HCT116 (cell line): ENCODE data around the gene PDE7B. TPM values are rescaled to one million over a fixed set of nuclear protein-coding genes. Genes with fewer than 3 reads are reported as not detected.

Experiments used
- ATAC-seq: fragments of 200-7000 bp; cut with Tn5 transposase; 2 replicates; pipeline ENCODE4 v1.9.1; 2020; ENCODE audit warnings: mild to moderate bottlenecking, moderate library complexity
- BruUV-seq: library from RNA; stranded (reverse); fragments of 400-500 nt; replicated peaks from 2 replicates; lab custom pipeline; 2021; lab: Mats Ljungman, UMichigan
- CTCF ChIA-PET: fragments of 300-600 bp; sonication (Branson Sonifier 250); formaldehyde crosslinking; loops from one replicate; lab custom pipeline; 2021; ENCODE audit warnings: antibody characterized with exemption; lab: Charles Lee
- POLR2A ChIA-PET: fragments of 300-600, 350-600 bp; sonication (Branson Sonifier 250); formaldehyde crosslinking; loops from one replicate; lab custom pipeline; 2021; ENCODE audit warnings: antibody characterized with exemption; lab: Charles Lee
- RAD21 ChIA-PET, 2 experiments: fragments of 300-600 bp; sonication (Branson Sonifier 250); formaldehyde crosslinking; loops; one replicate each; lab custom pipeline; 2023; ENCODE audit warnings: low total read pairs in 2 of 2; ENCODE audit not compliant: uncharacterized antibody in 2 of 2, unreplicated experiment in 2 of 2, low non-redundant PET in 1 of 2; lab: Charles Lee
- DNase-seq: peaks from one replicate; pipeline ENCODE4 v3.0.0-alpha.2; 2010; ENCODE audit warnings: low read depth, low spot score
- H2AFZ ChIP-seq: fragments of 200-600 bp; shearing (Covaris generic), sonication (generic); 2 replicates; pipeline ENCODE4 v1.6.1; 2017; ENCODE audit warnings: low read depth, mixed run types, mixed read lengths, antibody characterized with exemption, low read length; ENCODE audit not compliant: poor library complexity, severe bottlenecking
- H3K27ac ChIP-seq: 2 replicates; pipeline ENCODE4 v1.5.1; 2012; ENCODE audit warnings: low read depth, low read length
- H3K27me3 ChIP-seq: fragments of 200-600 bp; sonication (generic); 2 replicates; pipeline ENCODE4 v1.6.1; 2016; ENCODE audit warnings: mixed run types, low read length, mixed read lengths; ENCODE audit not compliant: insufficient read depth
- H3K36me3 ChIP-seq, 2 experiments: fragments of 200-500 bp in 1 of 2; fragments of 200-600 bp in 1 of 2; sonication (Bioruptor generic) in 1 of 2; sonication (generic) in 1 of 2; 2 replicates each; pipeline versions ENCODE4 v1.5.1 to v1.6.1; 2014 to 2016; ENCODE audit warnings: low read length in 2 of 2, inconsistent platforms in 1 of 2, mixed read lengths in 1 of 2, mixed run types in 1 of 2; ENCODE audit not compliant: insufficient read depth in 2 of 2, control insufficient read depth in 1 of 2
- H3K4me1 ChIP-seq, 2 experiments: fragments of 200-600 bp in 1 of 2; sonication (generic) in 1 of 2; 2 replicates each; pipeline versions ENCODE4 v1.5.1 to v1.6.1; 2012 to 2017; ENCODE audit warnings: low read length in 2 of 2, inconsistent platforms in 1 of 2, mild to moderate bottlenecking in 1 of 2, mixed read lengths in 1 of 2, mixed run types in 1 of 2, moderate library complexity in 1 of 2; ENCODE audit not compliant: insufficient read depth in 2 of 2, control insufficient read depth in 1 of 2
- H3K4me2 ChIP-seq: fragments of 200-600 bp; sonication (generic); 2 replicates; pipeline ENCODE4 v1.6.1; 2017; ENCODE audit warnings: mixed run types, low read length, mixed read lengths
- H3K4me3 ChIP-seq, 2 experiments: fragments of 200-600 bp in 1 of 2; sonication (generic) in 1 of 2; replicated peaks in 1 of 2; 2 replicates each; pipeline ENCODE4 v1.5.1; 2011 to 2016; ENCODE audit warnings: low read length in 2 of 2, control low read depth in 1 of 2, low read depth in 1 of 2, mild to moderate bottlenecking in 1 of 2, mixed read lengths in 1 of 2, mixed run types in 1 of 2
- H3K79me2 ChIP-seq: fragments of 200-600 bp; sonication (generic); 2 replicates; pipeline ENCODE4 v1.6.1; 2017; ENCODE audit warnings: mild to moderate bottlenecking, mixed run types, low read length, moderate library complexity, mixed read lengths; ENCODE audit not compliant: insufficient read depth
- H3K9ac ChIP-seq: fragments of 200-600 bp; sonication (generic); 2 replicates; pipeline ENCODE4 v1.6.1; 2016; ENCODE audit warnings: low read length, mixed read lengths
- H3K9me2 ChIP-seq: fragments of 200-600 bp; sonication (generic), shearing (Covaris generic); 2 replicates; pipeline ENCODE4 v1.6.1; 2017; ENCODE audit warnings: mixed run types, mild to moderate bottlenecking, moderate library complexity; ENCODE audit not compliant: insufficient read depth
- H3K9me3 ChIP-seq, 2 experiments: fragments of 200-500 bp in 1 of 2; fragments of 200-600 bp in 1 of 2; sonication (Bioruptor generic) in 1 of 2; sonication (generic) in 1 of 2; 2 replicates each; pipeline ENCODE4 v1.6.1; 2014 to 2017; ENCODE audit warnings: low read length in 2 of 2, mixed read lengths in 2 of 2, inconsistent platforms in 1 of 2, low read depth in 1 of 2, mild to moderate bottlenecking in 1 of 2, mixed run types in 1 of 2, moderate library complexity in 1 of 2; ENCODE audit not compliant: control insufficient read depth in 1 of 2, insufficient read depth in 1 of 2
- H4K20me1 ChIP-seq: fragments of 200-600 bp; sonication (generic), shearing (Covaris generic); 2 replicates; pipeline ENCODE4 v1.6.1; 2017; ENCODE audit warnings: mixed run types, mild to moderate bottlenecking, moderate library complexity; ENCODE audit not compliant: insufficient read depth
- CBX3 ChIP-seq: IDR thresholded peaks from 2 replicates; pipeline ENCODE4 v1.6.1; 2012; ENCODE audit warnings: low read depth
- SIN3A ChIP-seq: IDR thresholded peaks from 2 replicates; pipeline ENCODE4 v1.6.1; 2012; ENCODE audit warnings: low read depth
- intact Hi-C: fragments of 100-400 bp; cut with micrococcal nuclease; formaldehyde crosslinking; loops from 2 replicates; pipeline ENCODE4 v1.10.0; 2022
- total RNA-seq: library from RNA; stranded (reverse); gene quantifications from one replicate; pipeline ENCODE4 v1.2.1, GENCODE V29; 2021; ENCODE audit not compliant: unreplicated experiment
- TF ChIP-seq, protein P1 (sequence below): IDR thresholded peaks from 2 replicates; pipeline ENCODE4 v1.6.1; 2012; ENCODE audit warnings: low read depth
- TF ChIP-seq, protein P2 (sequence below), 3 experiments: fragments of 200-600 bp in 1 of 3; sonication (generic) in 1 of 3; IDR thresholded peaks in 2 of 3; conservative IDR thresholded peaks in 1 of 3; 2 replicates each; pipeline ENCODE4 v1.5.1; 2012 to 2017; ENCODE audit warnings: low read depth in 2 of 3, low read length in 2 of 3, antibody characterized with exemption in 1 of 3, borderline replicate concordance in 1 of 3, control low read depth in 1 of 3, mild to moderate bottlenecking in 1 of 3, mixed read lengths in 1 of 3, mixed run types in 1 of 3, moderate library complexity in 1 of 3; ENCODE audit not compliant: insufficient read depth in 1 of 3

The PDE7B gene
- total RNA-seq, 1 experiment from 2014 or later: 0.61 TPM

DNA sequence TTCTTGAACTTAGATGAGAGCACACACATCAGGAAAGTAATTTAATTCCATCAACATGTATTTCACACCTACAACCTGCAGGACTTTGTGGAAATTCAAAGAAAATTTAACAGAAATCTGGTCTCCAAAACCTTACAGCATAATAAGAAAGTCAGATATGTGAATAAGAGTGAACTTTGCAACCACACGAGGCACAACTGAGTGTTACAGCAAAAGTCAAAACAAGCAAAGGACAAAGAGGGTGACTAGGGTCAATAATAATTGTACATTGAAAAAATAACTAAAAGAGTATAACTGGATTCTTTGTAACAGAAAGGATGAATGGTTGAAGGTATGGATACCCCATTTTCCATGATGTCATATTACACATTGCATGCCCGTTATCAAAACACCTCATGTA, 284.8 kb downstream of the PDE7B start:
- no peaks in the 10 kb centered on the region for H3K9me3 ChIP-seq
- H3K9ac ChIP-seq: no peak overlapping the region
- ATAC-seq (no peak), DNase-seq (no peak)
- H4K20me1 ChIP-seq: no peaks in the 10 kb centered on the region
- no peaks in the 10 kb centered on the region for H3K27me3 ChIP-seq
- H3K4me3 ChIP-seq: no peak overlapping the region
- ChIA-PET CTCF (no interaction called here), POLR2A (no interaction called here), RAD21 (no interaction called here)
- BruUV-seq: no TSS peak
- no peaks in the 10 kb centered on the region for H3K4me1 ChIP-seq
- H3K79me2 ChIP-seq: no peaks in the 10 kb centered on the region
- TF ChIP-seq, protein P1, sequence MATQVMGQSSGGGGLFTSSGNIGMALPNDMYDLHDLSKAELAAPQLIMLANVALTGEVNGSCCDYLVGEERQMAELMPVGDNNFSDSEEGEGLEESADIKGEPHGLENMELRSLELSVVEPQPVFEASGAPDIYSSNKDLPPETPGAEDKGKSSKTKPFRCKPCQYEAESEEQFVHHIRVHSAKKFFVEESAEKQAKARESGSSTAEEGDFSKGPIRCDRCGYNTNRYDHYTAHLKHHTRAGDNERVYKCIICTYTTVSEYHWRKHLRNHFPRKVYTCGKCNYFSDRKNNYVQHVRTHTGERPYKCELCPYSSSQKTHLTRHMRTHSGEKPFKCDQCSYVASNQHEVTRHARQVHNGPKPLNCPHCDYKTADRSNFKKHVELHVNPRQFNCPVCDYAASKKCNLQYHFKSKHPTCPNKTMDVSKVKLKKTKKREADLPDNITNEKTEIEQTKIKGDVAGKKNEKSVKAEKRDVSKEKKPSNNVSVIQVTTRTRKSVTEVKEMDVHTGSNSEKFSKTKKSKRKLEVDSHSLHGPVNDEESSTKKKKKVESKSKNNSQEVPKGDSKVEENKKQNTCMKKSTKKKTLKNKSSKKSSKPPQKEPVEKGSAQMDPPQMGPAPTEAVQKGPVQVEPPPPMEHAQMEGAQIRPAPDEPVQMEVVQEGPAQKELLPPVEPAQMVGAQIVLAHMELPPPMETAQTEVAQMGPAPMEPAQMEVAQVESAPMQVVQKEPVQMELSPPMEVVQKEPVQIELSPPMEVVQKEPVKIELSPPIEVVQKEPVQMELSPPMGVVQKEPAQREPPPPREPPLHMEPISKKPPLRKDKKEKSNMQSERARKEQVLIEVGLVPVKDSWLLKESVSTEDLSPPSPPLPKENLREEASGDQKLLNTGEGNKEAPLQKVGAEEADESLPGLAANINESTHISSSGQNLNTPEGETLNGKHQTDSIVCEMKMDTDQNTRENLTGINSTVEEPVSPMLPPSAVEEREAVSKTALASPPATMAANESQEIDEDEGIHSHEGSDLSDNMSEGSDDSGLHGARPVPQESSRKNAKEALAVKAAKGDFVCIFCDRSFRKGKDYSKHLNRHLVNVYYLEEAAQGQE: no peak
- TF ChIP-seq, protein P2, sequence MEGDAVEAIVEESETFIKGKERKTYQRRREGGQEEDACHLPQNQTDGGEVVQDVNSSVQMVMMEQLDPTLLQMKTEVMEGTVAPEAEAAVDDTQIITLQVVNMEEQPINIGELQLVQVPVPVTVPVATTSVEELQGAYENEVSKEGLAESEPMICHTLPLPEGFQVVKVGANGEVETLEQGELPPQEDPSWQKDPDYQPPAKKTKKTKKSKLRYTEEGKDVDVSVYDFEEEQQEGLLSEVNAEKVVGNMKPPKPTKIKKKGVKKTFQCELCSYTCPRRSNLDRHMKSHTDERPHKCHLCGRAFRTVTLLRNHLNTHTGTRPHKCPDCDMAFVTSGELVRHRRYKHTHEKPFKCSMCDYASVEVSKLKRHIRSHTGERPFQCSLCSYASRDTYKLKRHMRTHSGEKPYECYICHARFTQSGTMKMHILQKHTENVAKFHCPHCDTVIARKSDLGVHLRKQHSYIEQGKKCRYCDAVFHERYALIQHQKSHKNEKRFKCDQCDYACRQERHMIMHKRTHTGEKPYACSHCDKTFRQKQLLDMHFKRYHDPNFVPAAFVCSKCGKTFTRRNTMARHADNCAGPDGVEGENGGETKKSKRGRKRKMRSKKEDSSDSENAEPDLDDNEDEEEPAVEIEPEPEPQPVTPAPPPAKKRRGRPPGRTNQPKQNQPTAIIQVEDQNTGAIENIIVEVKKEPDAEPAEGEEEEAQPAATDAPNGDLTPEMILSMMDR (IDR thresholded peaks at IDR 0.05 in 2 of 3, conservative IDR thresholded peaks at IDR 0.05 in 1 of 3; ENCODE audit: borderline replicate concordance in 1 of 3, insufficient read depth in 1 of 3, low read depth in 2 of 3, low read length in 2 of 3): 0 out of 6 replicates have a peak, but pooled peaks of 1 of the 3 experiments have one; percentile 14
- TF ChIP-seq CBX3 (no peak), SIN3A (no peak)
- H3K9me2 ChIP-seq: no peaks in the 10 kb centered on the region
- H3K36me3 ChIP-seq: no peaks in the 10 kb centered on the region
- H3K4me2 ChIP-seq: no peak overlapping the region
- no peak overlapping the region for H2AFZ ChIP-seq
- intact Hi-C loops: no loop called here
- no peak overlapping the region for H3K27ac ChIP-seq
